ENCODE measurements around the gene PPM1B. TPM values are rescaled to one million over a fixed set of nuclear protein-coding genes. Genes with fewer than 3 reads are reported as not detected.
"Not testable (repeated sequence)": the region's sequence is repeated elsewhere in the genome, so short reads cannot be mapped to it uniquely, and the experiment has no call there.

The PPM1B gene
- total RNA-seq, 1 experiment from 2014 or later: 33.6 TPM

DNA sequence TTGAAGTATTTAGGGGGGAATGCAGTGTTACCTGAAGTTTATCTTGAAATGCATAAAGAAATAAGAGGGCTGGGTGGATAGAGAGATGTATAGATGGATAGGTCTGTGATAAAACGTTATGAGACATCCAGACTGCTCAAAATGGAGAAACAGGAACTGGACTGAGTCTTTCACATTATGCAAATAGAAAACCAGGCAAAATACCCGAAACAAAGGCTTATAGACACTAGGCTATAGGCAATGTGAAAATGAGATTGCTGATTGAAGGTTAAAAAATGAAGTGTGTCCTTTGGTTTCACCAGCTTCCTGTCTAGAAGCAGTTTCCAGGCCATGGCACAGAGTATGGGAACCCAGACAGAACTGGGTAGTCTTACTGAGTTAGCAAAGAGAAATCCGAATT is 81.7 kb downstream of the PPM1B start:
- no peak for DNase-seq (ENCODE audit: low read depth)

- no peak for DNase-seq (ENCODE audit: low read depth)
These were observed 85.3 kb downstream of the PPM1B start for GRCh38 chr2:44254023-44254422.

- DNase-seq (ENCODE audit: low read depth): not testable (repeated sequence)
These were observed 87.0 kb downstream of the PPM1B start for GRCh38 chr2:44255704-44256103.

DNA sequence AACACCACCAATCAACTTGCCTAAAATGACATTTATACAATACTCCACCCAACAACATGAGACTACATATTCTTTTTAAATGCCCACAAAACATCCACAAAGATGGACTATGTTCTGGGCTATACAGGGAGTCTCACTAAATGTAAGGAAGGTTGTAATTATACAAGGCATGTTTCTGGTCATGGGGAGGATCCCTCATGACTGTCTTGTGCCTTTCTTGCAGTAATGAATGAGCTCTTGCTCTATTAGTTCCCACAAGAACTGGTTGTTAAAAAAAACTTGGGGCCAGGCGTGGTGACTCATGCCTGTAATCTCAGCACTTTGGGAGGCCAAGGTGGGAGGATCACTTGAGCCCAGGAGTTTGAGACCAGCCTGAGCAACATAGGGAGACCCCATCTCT is 89.1 kb downstream of the PPM1B start:
- DNase-seq (ENCODE audit: low read depth): not testable (repeated sequence)

DNA sequence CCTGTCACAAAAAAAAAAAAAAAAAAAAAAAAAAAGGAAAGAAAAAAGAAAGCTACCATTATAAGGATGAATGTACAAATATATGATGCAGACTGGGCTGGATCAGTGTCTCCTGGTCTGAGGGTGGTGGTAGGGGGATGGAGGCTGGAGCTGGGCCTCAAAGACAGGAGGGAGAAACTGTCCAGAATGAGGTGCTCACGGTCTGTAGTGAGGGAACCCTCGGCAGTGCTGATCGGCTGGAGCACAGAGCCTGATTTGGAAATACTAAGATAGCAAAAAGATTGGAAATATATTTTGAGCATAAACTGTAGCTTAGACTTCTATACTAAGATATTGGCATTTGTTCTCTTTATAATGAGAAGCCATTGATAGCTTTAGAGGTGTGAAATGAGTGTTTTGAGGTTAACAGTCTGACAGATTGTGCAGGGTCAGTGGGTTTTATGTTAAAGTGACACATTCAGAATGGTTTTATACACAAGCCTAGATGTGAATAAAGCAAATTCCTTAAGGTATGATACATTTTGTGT is 98.7 kb downstream of the PPM1B start:
- no peak for DNase-seq (ENCODE audit: low read depth)

DNA sequence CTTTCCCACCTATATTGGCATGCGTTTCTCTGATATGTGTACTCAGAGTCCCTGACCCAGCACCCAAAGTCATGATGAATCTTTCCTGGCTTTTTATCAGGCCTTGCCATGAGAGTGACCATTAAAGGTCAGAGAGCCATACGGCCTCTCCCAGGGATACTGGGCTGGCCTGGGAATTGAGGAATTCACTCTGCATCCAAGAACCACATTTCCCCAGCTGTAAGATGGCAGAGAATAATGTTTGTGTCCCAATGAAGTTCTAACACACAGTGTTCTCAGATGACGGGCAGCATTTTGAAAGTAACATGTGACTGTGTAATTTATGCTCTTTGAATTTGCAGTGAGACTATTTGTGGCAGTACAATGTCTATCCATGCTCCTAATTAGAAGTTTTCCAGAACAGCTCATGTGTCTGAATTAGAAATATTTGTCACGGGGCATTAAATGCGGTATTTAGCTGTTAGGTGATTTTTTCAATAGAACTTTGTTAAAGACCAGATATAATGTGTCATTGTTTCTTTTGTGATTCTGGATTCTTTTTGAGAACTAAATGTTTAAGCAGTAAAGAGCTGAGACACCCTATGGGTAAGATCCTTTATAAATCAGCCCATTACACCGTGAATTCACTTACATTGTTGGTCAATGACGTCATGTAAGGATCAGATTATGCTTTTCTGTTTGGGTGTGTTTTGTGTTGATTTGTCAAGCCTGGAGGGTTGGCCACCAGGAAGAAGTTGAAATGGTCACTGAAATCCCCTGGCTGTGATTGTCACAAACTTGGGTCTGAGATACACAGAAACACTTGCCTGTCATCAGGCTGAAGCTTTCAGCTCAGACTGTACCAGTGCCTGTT is 99.3 kb downstream of the PPM1B start:
- peak; percentile 68 for DNase-seq (ENCODE audit: low read depth)

- peak; percentile 10 for DNase-seq (ENCODE audit: low read depth)
These were observed 101.2 kb downstream of the PPM1B start for GRCh38 chr2:44269831-44270230.

GRCh38 chr2:44271296-44271695 is 102.6 kb downstream of the PPM1B start:
- no peak for DNase-seq (ENCODE audit: low read depth)

- no peak for DNase-seq (ENCODE audit: low read depth)
These were observed 104.4 kb downstream of the PPM1B start for GRCh38 chr2:44273076-44273475.

GRCh38 chr2:44273596-44273995 is 104.9 kb downstream of the PPM1B start:
- DNase-seq (ENCODE audit: low read depth): no peak

DNA sequence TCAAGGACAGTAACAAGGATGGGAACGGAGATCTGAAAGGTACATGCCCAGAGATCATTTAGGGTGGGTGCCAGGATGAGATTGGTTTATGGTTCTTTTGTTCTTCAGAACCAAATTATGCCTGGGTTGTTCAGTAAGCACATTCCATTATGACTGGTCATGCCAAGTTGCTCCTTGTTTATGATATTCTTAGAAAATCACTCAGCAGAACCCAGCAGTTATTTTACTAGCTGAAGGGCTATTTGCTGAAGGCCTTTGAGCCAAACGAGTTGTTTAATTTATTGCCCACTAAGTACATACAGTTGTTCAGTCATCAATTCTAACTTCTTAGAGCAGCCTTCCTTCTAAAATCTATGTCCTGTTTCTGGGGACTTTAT is 107.2 kb downstream of the PPM1B start:
- peak; percentile 14 for DNase-seq (ENCODE audit: low read depth)

GRCh38 chr2:44277541-44277940 is 108.9 kb downstream of the PPM1B start:
- DNase-seq (ENCODE audit: low read depth): no peak

DNA sequence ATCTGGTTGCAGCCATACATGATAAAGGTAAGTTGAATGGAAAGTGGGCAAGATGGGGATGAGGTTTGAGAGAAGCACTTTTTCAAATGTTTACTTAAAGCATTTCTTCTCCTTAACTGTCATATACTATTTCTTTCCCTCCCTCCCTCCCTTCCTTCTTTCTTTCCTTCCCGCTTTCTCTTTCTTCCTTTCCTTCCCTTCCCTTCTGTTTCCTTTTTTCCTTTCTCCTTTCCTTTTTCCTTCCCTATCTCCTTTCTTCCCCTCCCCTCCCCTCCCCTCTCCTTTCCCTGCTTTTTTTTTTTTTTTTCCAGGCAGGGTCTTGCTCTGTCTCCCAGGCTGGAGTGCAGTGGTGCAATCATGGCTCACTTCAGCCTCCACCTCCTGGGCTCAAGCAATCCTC is 112.2 kb downstream of the PPM1B start:
- DNase-seq (ENCODE audit: low read depth): no peak

Other genes starting within 250 kb of the PPM1B start
- gene LRPPRC, start 172.9 kb upstream of the PPM1B start, total RNA-seq (2014; rRNA removed; shearing (Covaris generic)): 43.6 and 50.5 TPM in 2 replicates
- gene SLC3A1, start 106.6 kb downstream of the PPM1B start, total RNA-seq (2014; rRNA removed; shearing (Covaris generic)): under 0.01 and 0.29 TPM in 2 replicates
- 45.4 and 53.3 TPM in 2 replicates for gene PREPL, start 192.6 kb downstream of the PPM1B start, total RNA-seq (2014; rRNA removed; shearing (Covaris generic))
- 6.6 and 8.1 TPM in 2 replicates for gene CAMKMT, start 193.1 kb downstream of the PPM1B start, total RNA-seq (2014; rRNA removed; shearing (Covaris generic))